ENCODE results near the gene SYT15B.
"Not testable (repeated sequence)": the region's sequence is repeated elsewhere in the genome, so short reads cannot be mapped to it uniquely, and the experiment has no call there.

The SYT15B gene

GRCh38 chr10:47725047-47725446 is 38.3 kb downstream of the SYT15B start:
- not testable (repeated sequence) for DNase-seq

- not testable (repeated sequence) for DNase-seq
Observed at GRCh38 chr10:47724119-47724518, 39.3 kb downstream of the SYT15B start.

- not testable (repeated sequence) for DNase-seq
Observed at GRCh38 chr10:47723362-47723761, 40.0 kb downstream of the SYT15B start.

- not testable (repeated sequence) for DNase-seq
Observed at GRCh38 chr10:47717011-47717769, 46.2 kb downstream of the SYT15B start.

Data from CD4-positive, alpha-beta T cell treated with Interleukin-21 for 1 hour (primary cell).